Immature natural killer cell (primary cell): ENCODE measurements around the gene STRADB. TPM values are rescaled to one million over a fixed set of nuclear protein-coding genes. Genes with fewer than 3 reads are reported as not detected.

Source experiments
- DNase-seq, 3 donors: peaks; one replicate each; pipeline ENCODE4 v3.0.0; 2022; ENCODE audit warnings: mixed read lengths in 1 of 3
- H3K27ac Mint-ChIP-seq, 6 donors: one replicate each; pipeline ENCODE4 v1.8.0; 2020; ENCODE audit warnings: mixed read lengths in 6 of 6, mild to moderate bottlenecking in 5 of 6, inconsistent platforms in 4 of 6, moderate library complexity in 3 of 6
- H3K27me3 Mint-ChIP-seq, 3 donors: one replicate each; pipeline ENCODE4 v1.8.0; 2020 to 2021; ENCODE audit warnings: low read depth in 3 of 3, mild to moderate bottlenecking in 3 of 3, mixed read lengths in 3 of 3, moderate library complexity in 3 of 3, inconsistent platforms in 1 of 3
- H3K36me3 Mint-ChIP-seq, 3 donors: one replicate each; pipeline ENCODE4 v1.8.0; 2020; ENCODE audit warnings: mixed read lengths in 3 of 3, inconsistent platforms in 2 of 3, mild to moderate bottlenecking in 2 of 3
- H3K4me1 Mint-ChIP-seq, 2 donors: one replicate each; pipeline ENCODE4 v1.8.0; 2020; ENCODE audit warnings: inconsistent platforms in 2 of 2, mild to moderate bottlenecking in 2 of 2, mixed read lengths in 2 of 2, moderate library complexity in 1 of 2
- H3K4me3 Mint-ChIP-seq, 5 donors: one replicate each; pipeline ENCODE4 v1.8.0; 2020; ENCODE audit warnings: mild to moderate bottlenecking in 5 of 5, mixed read lengths in 5 of 5, inconsistent platforms in 3 of 5, moderate library complexity in 3 of 5
- H3K9me3 Mint-ChIP-seq, 6 donors: one replicate each; pipeline ENCODE4 v1.8.0; 2020; ENCODE audit warnings: mild to moderate bottlenecking in 6 of 6, mixed read lengths in 6 of 6, inconsistent platforms in 4 of 6, moderate library complexity in 3 of 6
- polyA plus RNA-seq, 3 donors: library from polyadenylated mRNA; unstranded; fragments of 300-500 nt; fragmentation: Illumina TruSeq; gene quantifications; one replicate each; pipeline ENCODE4 v1.2.3, GENCODE V29; 2021

Gene STRADB
- polyA plus RNA-seq, 3 donors from 2014 or later, result 21.9 to 36.6 (median 32.5) TPM

- Mint-ChIP-seq H3K4me3 (no peak overlapping the region), H3K27me3 (peaks cover 2 to 8% (median 5%) of the 10 kb centered on the region in 3 donors)
Observed at GRCh38 chr2:201502713-201503112, 51.2 kb downstream of the STRADB start.

GRCh38 chr2:201507725-201508124, 56.2 kb downstream of the STRADB start:
- Mint-ChIP-seq H3K4me1 (no peaks in the 10 kb centered on the region), H3K27me3 (peaks cover 0 to 10% (median 0%) of the 10 kb centered on the region in 3 donors), H3K36me3 (peaks cover 4 to 13% (median 9%) of the 10 kb centered on the region in 3 donors), H3K4me3 (no peak overlapping the region), H3K27ac (no peak overlapping the region), H3K9me3 (peaks cover under 1 to 17% (median 9%) of the 10 kb centered on the region in 6 donors)
- no peak for DNase-seq

More at GRCh38 chr2:201502713-201503112, 51.2 kb downstream of the STRADB start:
- Mint-ChIP-seq H3K36me3 (peaks cover 16 to 24% (median 18%) of the 10 kb centered on the region in 3 donors), H3K9me3 (peaks cover 2 to 20% (median 12%) of the 10 kb centered on the region in 6 donors), H3K27ac (no peak overlapping the region), H3K4me1 (no peaks in the 10 kb centered on the region)
- DNase-seq, result no peak

GRCh38 chr2:201513271-201513670, 61.7 kb downstream of the STRADB start:
- DNase-seq, result no peak
- H3K9me3 Mint-ChIP-seq, result no peaks in the 10 kb centered on the region
- no peaks in the 10 kb centered on the region for H3K4me1 Mint-ChIP-seq
- H3K4me3 Mint-ChIP-seq, result no peak overlapping the region
- H3K36me3 Mint-ChIP-seq, result no peaks in the 10 kb centered on the region
- no peak overlapping the region for H3K27ac Mint-ChIP-seq
- peaks cover 0 to 5% (median 2%) of the 10 kb centered on the region in 3 donors for H3K27me3 Mint-ChIP-seq

- peaks cover 2 to 5% (median 3%) of the 10 kb centered on the region in 3 donors for H3K27me3 Mint-ChIP-seq
- peaks cover 5 to 7% (median 7%) of the 10 kb centered on the region in 3 donors for H3K36me3 Mint-ChIP-seq
- no peak overlapping the region for H3K4me3 Mint-ChIP-seq
- DNase-seq, result no peak
- peaks cover 0 to 14% (median 8%) of the 10 kb centered on the region in 6 donors for H3K9me3 Mint-ChIP-seq
- no peak overlapping the region for H3K27ac Mint-ChIP-seq
- H3K4me1 Mint-ChIP-seq, result no peaks in the 10 kb centered on the region
Observed at GRCh38 chr2:201515573-201516246, 64.2 kb downstream of the STRADB start.

GRCh38 chr2:201517094-201517493, 65.6 kb downstream of the STRADB start:
- Mint-ChIP-seq H3K27ac (no peak overlapping the region), H3K36me3 (peaks cover 5 to 7% (median 7%) of the 10 kb centered on the region in 3 donors), H3K27me3 (peaks cover 2 to 7% (median 5%) of the 10 kb centered on the region in 3 donors), H3K4me1 (no peaks in the 10 kb centered on the region), H3K9me3 (peaks cover 2 to 19% (median 8%) of the 10 kb centered on the region in 6 donors), H3K4me3 (no peak overlapping the region)
- no peak for DNase-seq

- Mint-ChIP-seq H3K4me3 (no peak overlapping the region), H3K27ac (no peak overlapping the region), H3K9me3 (peaks cover 2 to 30% (median 8%) of the 10 kb centered on the region in 6 donors), H3K36me3 (peaks cover 5 to 7% (median 7%) of the 10 kb centered on the region in 3 donors), H3K27me3 (peaks cover 2 to 5% (median 4%) of the 10 kb centered on the region in 3 donors), H3K4me1 (peaks cover 2 to 3% of the 10 kb centered on the region in 2 donors)
- DNase-seq, result no peak
Observed at GRCh38 chr2:201520201-201520600, 68.7 kb downstream of the STRADB start.

GRCh38 chr2:201522965-201523364, 71.4 kb downstream of the STRADB start:
- Mint-ChIP-seq H3K4me1 (peaks cover 6 to 10% of the 10 kb centered on the region in 2 donors), H3K27ac (no peak overlapping the region), H3K36me3 (peaks cover 5 to 7% (median 7%) of the 10 kb centered on the region in 3 donors), H3K4me3 (no peak overlapping the region), H3K27me3 (peaks cover 3 to 6% (median 6%) of the 10 kb centered on the region in 3 donors), H3K9me3 (peaks cover 2 to 30% (median 8%) of the 10 kb centered on the region in 6 donors)
- DNase-seq, result no peak

- Mint-ChIP-seq H3K9me3 (peaks cover 2 to 33% (median 10%) of the 10 kb centered on the region in 6 donors), H3K27me3 (peaks cover 3 to 6% (median 6%) of the 10 kb centered on the region in 3 donors), H3K36me3 (peaks cover 5 to 9% (median 7%) of the 10 kb centered on the region in 3 donors), H3K4me3 (no peak overlapping the region), H3K27ac (no peak overlapping the region), H3K4me1 (peaks cover 6 to 10% of the 10 kb centered on the region in 2 donors)
- no peak for DNase-seq
Observed at GRCh38 chr2:201523506-201523905, 72.0 kb downstream of the STRADB start.

Other genes with a start within 250 kb of the STRADB start
- 100 to 1,000 TPM in 1 of 3 donors, 10 to 100 TPM in 2; 20.2 to 116 (median 28.0) TPM for gene CASP8, start 191.2 kb upstream of the STRADB start, polyA plus RNA-seq
- gene FLACC1, start 94.4 kb upstream of the STRADB start, polyA plus RNA-seq, result under 1 TPM in 2 of 3 donors, not detected in 1; 0.46 to 0.94 TPM
- 10 to 100 TPM; 14.4 to 35.7 (median 18.7) TPM for gene TRAK2, start 282 bp upstream of the STRADB start, polyA plus RNA-seq
- gene TMEM237, start 191.8 kb downstream of the STRADB start, polyA plus RNA-seq, result 1 to 10 TPM; 1.8 to 4.1 (median 1.9) TPM
- gene MPP4, start 246.9 kb downstream of the STRADB start, polyA plus RNA-seq, result not detected